Psoas muscle (tissue), 8 donors: ENCODE results near the gene CDRT4. TPM values are rescaled to one million over a fixed set of nuclear protein-coding genes. Genes with fewer than 3 reads are reported as not detected.

Experiments used
- ATAC-seq, 4 donors: fragments of 200-7000 bp; cut with Tn5 transposase; one replicate each; pipeline ENCODE4 v1.9.1; 2020; ENCODE audit warnings: moderate library complexity in 3 of 4, mild to moderate bottlenecking in 2 of 4
- DNase-seq, 2 donors: peaks; one replicate each; pipeline ENCODE4 v3.0.0-alpha.2; 2020
- H3K27ac ChIP-seq: fragments of 200-600 bp; one replicate; pipeline ENCODE4 v1.8.0; 2022
- H3K27me3 ChIP-seq, 3 donors: fragments of 200-600 bp in 1 of 3; one replicate each; pipeline versions ENCODE4 v1.6.1 to v1.8.0; 2013 to 2022; ENCODE audit warnings: low read length in 2 of 3, mild to moderate bottlenecking in 2 of 3, moderate library complexity in 1 of 3; ENCODE audit not compliant: insufficient read depth in 3 of 3
- H3K36me3 ChIP-seq, 2 donors: fragments of 200-600 bp in 1 of 2; one replicate each; pipeline versions ENCODE4 v1.6.1 to v1.8.0; 2013 to 2022; ENCODE audit warnings: low read depth in 1 of 2, mild to moderate bottlenecking in 1 of 2, moderate library complexity in 1 of 2; ENCODE audit not compliant: insufficient read depth in 1 of 2
- H3K4me1 ChIP-seq: fragments of 200-600 bp; one replicate; pipeline ENCODE4 v1.8.0; 2022
- H3K4me3 ChIP-seq: fragments of 200-600 bp; one replicate; pipeline ENCODE4 v1.8.0; 2022; ENCODE audit warnings: mild to moderate bottlenecking
- H3K9me3 ChIP-seq: fragments of 200-600 bp; one replicate; pipeline ENCODE4 v1.8.0; 2022
- CTCF ChIP-seq: fragments of 200-600 bp; IDR thresholded peaks from one replicate; pipeline ENCODE4 v1.8.0; 2022; ENCODE audit warnings: antibody characterized with exemption
- WGBS, 3 donors: extraction: QIAGEN DNeasy Blood & Tissue Kit; methylation state at CpG; one replicate each; pipeline versions ENCODE4 v1.1.6 to v1.1.7; 2013; 5-methylcytosine and 5-hydroxymethylcytosine counted together
- intact Hi-C, 2 donors: fragments of 100-400 bp; cut with DNase I; formaldehyde crosslinking; loops; one replicate each; pipeline versions ENCODE4 v1.11.0 to v1.14.2; 2022
- polyA plus RNA-seq, 3 donors: library from polyadenylated mRNA; stranded (reverse); fragments of 200-250 nt; gene quantifications; one replicate each; pipeline ENCODE4 v1.2.3, GENCODE V29; 2013
- total RNA-seq, 4 donors: library from RNA; stranded (reverse); fragmentation: NEBNext Ultra II Directional in 2 of 4; extraction: Animal tissue kit (Norgen Biotek cat#: 25700) in 2 of 4; gene quantifications; one replicate each; pipeline versions ENCODE4 v1.2.1 to v1.2.4, GENCODE V29; 2021 to 2023
- donor health status: healthy with polysubstance abuse.
- donor health status: DM: no; HTN: no; CAD: no; lungs with moderate emphysema.
- donor health status: Bipolar disorder and iron deficiency.
- donor health status: healthy.
- donor health status: DM: yes; HTN: yes; CAD: no.
- donor health status: DM: no; HTN: no; CAD: no.
- donor health status: DM: no; HTN: no; CAD: no.
- donor health status: DM: yes; HTN: yes; CAD: no.

The CDRT4 gene
- total and polyA plus RNA-seq, 7 donors, result 0.29 to 2.0 (median 0.73) TPM; not detected in 1

- Histone ChIP-seq H3K9me3 (no peaks in the 10 kb centered on the region), H3K4me1 (peaks cover 10% of the 10 kb centered on the region), H3K27ac (peak overlapping the region; percentile 23), H3K4me3 (no peak overlapping the region), H3K27me3 (no peaks in the 10 kb centered on the region), H3K36me3 (no peaks in the 10 kb centered on the region)
- WGBS, 3 donors, result 46 to 62% (median 53%) methylated on average over 20 of the region's 20 CpGs
- ATAC-seq (no peak), DNase-seq (no peak)
- no peak for TF ChIP-seq CTCF
- intact Hi-C loops, result no loop called here
Measured at GRCh38 chr17:15404106-15405057, 63.0 kb downstream of the CDRT4 start.

- DNase-seq (no peak), ATAC-seq (peak in 1 of 4 donors; percentile 44)
- intact Hi-C loops, result no loop called here
- Histone ChIP-seq H3K4me1 (peaks cover 18% of the 10 kb centered on the region), H3K36me3 (no peaks in the 10 kb centered on the region), H3K9me3 (no peaks in the 10 kb centered on the region), H3K27me3 (no peaks in the 10 kb centered on the region), H3K4me3 (no peak overlapping the region), H3K27ac (no peak overlapping the region)
- TF ChIP-seq CTCF, result no peak
- 78 to 99% (median 81%) methylated on average over 3 of the region's 3 CpGs for WGBS, 3 donors
Measured at GRCh38 chr17:15403276-15403939, 64.0 kb downstream of the CDRT4 start.

GRCh38 chr17:15399443-15399842 is 68.0 kb downstream of the CDRT4 start:
- Histone ChIP-seq H3K9me3 (no peaks in the 10 kb centered on the region), H3K27me3 (no peaks in the 10 kb centered on the region), H3K4me1 (peaks cover 21% of the 10 kb centered on the region), H3K36me3 (no peaks in the 10 kb centered on the region), H3K27ac (peak overlapping the region; percentile 71), H3K4me3 (no peak overlapping the region)
- no peak for TF ChIP-seq CTCF
- DNase-seq (no peak), ATAC-seq (peak in 2 of 4 donors; percentile 11 to 19)
- intact Hi-C loops, result loop anchor here in 1 of 2 donors (1.0 kb wide), 1 partner anchor 136 kb away; no protein-coding TSS in a partner anchor
- WGBS, 3 donors, result 86 to 92% (median 90%) methylated on average over 6 of the region's 6 CpGs

- ATAC-seq (peak; percentile 81 to 89 (median 87)), DNase-seq (peak; percentile 70 to 83)
- H3K27ac ChIP-seq, result peak overlapping the region; percentile 71
- H3K4me3 ChIP-seq, result no peak overlapping the region
- no peaks in the 10 kb centered on the region for H3K36me3 ChIP-seq
- intact Hi-C loops, result loop anchor here in 1 of 2 donors (1.0 kb wide), 1 partner anchor 136 kb away; no protein-coding TSS in a partner anchor
- no peak for TF ChIP-seq CTCF
- no peaks in the 10 kb centered on the region for H3K27me3 ChIP-seq
- 26 to 36% (median 26%) methylated on average over 5 of the region's 5 CpGs for WGBS, 3 donors
- no peaks in the 10 kb centered on the region for H3K9me3 ChIP-seq
- H3K4me1 ChIP-seq, result peaks cover 21% of the 10 kb centered on the region
Measured at GRCh38 chr17:15398736-15399331, 68.6 kb downstream of the CDRT4 start.
